Mucosa of stomach (tissue), 1 donor: ENCODE measurements around the gene GRIA2.

Experiments used
- H3K27me3 ChIP-seq: one replicate; pipeline ENCODE4 v1.7.0; 2013; ENCODE audit warnings: mild to moderate bottlenecking, low read length; ENCODE audit not compliant: control insufficient read depth, insufficient read depth
- H3K36me3 ChIP-seq: one replicate; pipeline ENCODE4 v1.7.0; 2013; ENCODE audit warnings: low read length; ENCODE audit not compliant: control insufficient read depth, insufficient read depth
- H3K4me1 ChIP-seq: one replicate; pipeline ENCODE4 v1.7.0; 2013; ENCODE audit warnings: mild to moderate bottlenecking, low read length; ENCODE audit not compliant: control insufficient read depth, insufficient read depth
- H3K4me3 ChIP-seq: one replicate; pipeline ENCODE4 v1.7.0; 2013; ENCODE audit warnings: low read length
- H3K9ac ChIP-seq: one replicate; pipeline ENCODE4 v1.7.0; 2013; ENCODE audit warnings: mild to moderate bottlenecking, low read length, moderate library complexity
- H3K9me3 ChIP-seq: one replicate; pipeline ENCODE4 v1.7.0; 2013; ENCODE audit warnings: mild to moderate bottlenecking, low read length, moderate library complexity; ENCODE audit not compliant: control insufficient read depth
- donor health status: Pancreatic carcinoma.

The GRIA2 gene

GRCh38 chr4:157270552-157270951, 50.0 kb downstream of the GRIA2 start:
- no peaks in the 10 kb centered on the region for H3K4me1 ChIP-seq
- no peak overlapping the region for H3K4me3 ChIP-seq
- no peaks in the 10 kb centered on the region for H3K9me3 ChIP-seq
- H3K9ac ChIP-seq: no peak overlapping the region
- H3K27me3 ChIP-seq: no peaks in the 10 kb centered on the region
- H3K36me3 ChIP-seq: no peaks in the 10 kb centered on the region

GRCh38 chr4:157271166-157271869, 50.8 kb downstream of the GRIA2 start:
- Histone ChIP-seq H3K4me3 (no peak overlapping the region), H3K9me3 (no peaks in the 10 kb centered on the region), H3K36me3 (no peaks in the 10 kb centered on the region)

GRCh38 chr4:157280673-157281072, 60.1 kb downstream of the GRIA2 start:
- H3K27me3 ChIP-seq: no peaks in the 10 kb centered on the region
- no peaks in the 10 kb centered on the region for H3K4me1 ChIP-seq
- no peaks in the 10 kb centered on the region for H3K36me3 ChIP-seq
- H3K9me3 ChIP-seq: no peaks in the 10 kb centered on the region
- H3K9ac ChIP-seq: no peak overlapping the region
- H3K4me3 ChIP-seq: no peak overlapping the region

More at GRCh38 chr4:157271166-157271869, 50.8 kb downstream of the GRIA2 start:
- no peak overlapping the region for H3K9ac ChIP-seq
- H3K27me3 ChIP-seq: no peaks in the 10 kb centered on the region
- H3K4me1 ChIP-seq: no peaks in the 10 kb centered on the region

- Histone ChIP-seq H3K9ac (no peak overlapping the region), H3K9me3 (no peaks in the 10 kb centered on the region), H3K4me3 (no peak overlapping the region), H3K27me3 (no peaks in the 10 kb centered on the region), H3K4me1 (no peaks in the 10 kb centered on the region), H3K36me3 (no peaks in the 10 kb centered on the region)
Observed at GRCh38 chr4:157282019-157282418, 61.5 kb downstream of the GRIA2 start.

GRCh38 chr4:157287445-157287844, 66.9 kb downstream of the GRIA2 start:
- Histone ChIP-seq H3K36me3 (no peaks in the 10 kb centered on the region), H3K9me3 (no peaks in the 10 kb centered on the region), H3K9ac (no peak overlapping the region), H3K4me3 (no peak overlapping the region), H3K27me3 (no peaks in the 10 kb centered on the region), H3K4me1 (no peaks in the 10 kb centered on the region)

- H3K4me3 ChIP-seq: no peak overlapping the region
- H3K4me1 ChIP-seq: no peaks in the 10 kb centered on the region
- no peaks in the 10 kb centered on the region for H3K9me3 ChIP-seq
- no peak overlapping the region for H3K9ac ChIP-seq
- no peaks in the 10 kb centered on the region for H3K27me3 ChIP-seq
- no peaks in the 10 kb centered on the region for H3K36me3 ChIP-seq
Observed at GRCh38 chr4:157290622-157291021, 70.1 kb downstream of the GRIA2 start.

- no peaks in the 10 kb centered on the region for H3K9me3 ChIP-seq
- no peaks in the 10 kb centered on the region for H3K36me3 ChIP-seq
- no peaks in the 10 kb centered on the region for H3K4me1 ChIP-seq
- no peak overlapping the region for H3K4me3 ChIP-seq
- H3K27me3 ChIP-seq: no peaks in the 10 kb centered on the region
- H3K9ac ChIP-seq: no peak overlapping the region
Observed at GRCh38 chr4:157291071-157291470, 70.5 kb downstream of the GRIA2 start.

- Histone ChIP-seq H3K9ac (no peak overlapping the region), H3K4me1 (no peaks in the 10 kb centered on the region), H3K27me3 (no peaks in the 10 kb centered on the region), H3K9me3 (no peaks in the 10 kb centered on the region), H3K4me3 (no peak overlapping the region), H3K36me3 (no peaks in the 10 kb centered on the region)
Observed at GRCh38 chr4:157293673-157294072, 73.1 kb downstream of the GRIA2 start.

- Histone ChIP-seq H3K9me3 (no peaks in the 10 kb centered on the region), H3K4me1 (no peaks in the 10 kb centered on the region), H3K36me3 (no peaks in the 10 kb centered on the region), H3K27me3 (no peaks in the 10 kb centered on the region), H3K9ac (no peak overlapping the region), H3K4me3 (no peak overlapping the region)
Observed at GRCh38 chr4:157294575-157294974, 74.0 kb downstream of the GRIA2 start.

- Histone ChIP-seq H3K36me3 (no peaks in the 10 kb centered on the region), H3K4me1 (no peaks in the 10 kb centered on the region), H3K27me3 (no peaks in the 10 kb centered on the region), H3K9me3 (no peaks in the 10 kb centered on the region), H3K9ac (no peak overlapping the region), H3K4me3 (no peak overlapping the region)
Observed at GRCh38 chr4:157300701-157301100, 80.2 kb downstream of the GRIA2 start.

GRCh38 chr4:157303471-157303960, 83.0 kb downstream of the GRIA2 start:
- Histone ChIP-seq H3K27me3 (no peaks in the 10 kb centered on the region), H3K9ac (no peak overlapping the region), H3K4me1 (no peaks in the 10 kb centered on the region), H3K9me3 (no peaks in the 10 kb centered on the region), H3K4me3 (no peak overlapping the region), H3K36me3 (no peaks in the 10 kb centered on the region)

GRCh38 chr4:157304769-157305168, 84.2 kb downstream of the GRIA2 start:
- no peaks in the 10 kb centered on the region for H3K4me1 ChIP-seq
- H3K27me3 ChIP-seq: no peaks in the 10 kb centered on the region
- H3K9ac ChIP-seq: no peak overlapping the region

GRCh38 chr4:157312702-157313101, 92.2 kb downstream of the GRIA2 start:
- Histone ChIP-seq H3K4me3 (no peak overlapping the region), H3K36me3 (no peaks in the 10 kb centered on the region), H3K4me1 (no peaks in the 10 kb centered on the region), H3K9ac (no peak overlapping the region), H3K27me3 (no peaks in the 10 kb centered on the region), H3K9me3 (no peaks in the 10 kb centered on the region)

More at GRCh38 chr4:157304769-157305168, 84.2 kb downstream of the GRIA2 start:
- Histone ChIP-seq H3K9me3 (no peaks in the 10 kb centered on the region), H3K4me3 (no peak overlapping the region), H3K36me3 (no peaks in the 10 kb centered on the region)
